GM19452 (cell line): ENCODE measurements around the gene HDAC11.
"Not testable (repeated sequence)": the region's sequence is repeated elsewhere in the genome, so short reads cannot be mapped to it uniquely, and the experiment has no call there.

Experiments
- ATAC-seq: cut with Tn5 transposase; IDR thresholded peaks from one replicate; pipeline ENCODE4 v1.9.1; 2021; ENCODE audit not compliant: unreplicated experiment

Gene HDAC11

GRCh38 chr3:13521749-13522148 is 41.6 kb downstream of the HDAC11 start:
- ATAC-seq, result not testable (repeated sequence)

GRCh38 chr3:13522236-13522635 is 42.1 kb downstream of the HDAC11 start:
- no peak for ATAC-seq

GRCh38 chr3:13524979-13525669 is 45.0 kb downstream of the HDAC11 start:
- no peak for ATAC-seq

GRCh38 chr3:13525827-13526625 is 45.9 kb downstream of the HDAC11 start:
- ATAC-seq, result no peak

- ATAC-seq, result no peak
Observed at GRCh38 chr3:13526626-13526949, 46.5 kb downstream of the HDAC11 start.

GRCh38 chr3:13528217-13528867 is 48.2 kb downstream of the HDAC11 start:
- ATAC-seq, result no peak

GRCh38 chr3:13529196-13530112 is 49.3 kb downstream of the HDAC11 start:
- ATAC-seq, result no peak

GRCh38 chr3:13530241-13531009 is 50.3 kb downstream of the HDAC11 start:
- no peak for ATAC-seq

GRCh38 chr3:13532085-13532484 is 52.0 kb downstream of the HDAC11 start:
- no peak for ATAC-seq

GRCh38 chr3:13532631-13533030 is 52.5 kb downstream of the HDAC11 start:
- no peak for ATAC-seq

- no peak for ATAC-seq
Observed at GRCh38 chr3:13533885-13534301, 53.8 kb downstream of the HDAC11 start.

GRCh38 chr3:13535526-13535875 is 55.4 kb downstream of the HDAC11 start:
- ATAC-seq, result no peak

GRCh38 chr3:13535905-13536304 is 55.8 kb downstream of the HDAC11 start:
- ATAC-seq, result no peak

- ATAC-seq, result no peak
Observed at GRCh38 chr3:13536432-13536831, 56.3 kb downstream of the HDAC11 start.

- ATAC-seq, result no peak
Observed at GRCh38 chr3:13536832-13537231, 56.7 kb downstream of the HDAC11 start.

- no peak for ATAC-seq
Observed at GRCh38 chr3:13537244-13537908, 57.3 kb downstream of the HDAC11 start.

- ATAC-seq, result no peak
Observed at GRCh38 chr3:13537909-13538296, 57.8 kb downstream of the HDAC11 start.

GRCh38 chr3:13538520-13539291 is 58.6 kb downstream of the HDAC11 start:
- no peak for ATAC-seq

GRCh38 chr3:13539292-13539638 is 59.2 kb downstream of the HDAC11 start:
- ATAC-seq, result no peak
